Mesodermal cell (in vitro differentiated cells): ENCODE measurements around the gene SMG6.

Experiments used
- H3K27ac ChIP-seq: 2 replicates; pipeline ENCODE4 v1.7.0; 2013; ENCODE audit warnings: mild to moderate bottlenecking, low read depth, low read length, moderate library complexity; ENCODE audit not compliant: severe bottlenecking
- H3K36me3 ChIP-seq: 2 replicates; pipeline ENCODE4 v1.7.1; 2013; ENCODE audit warnings: mild to moderate bottlenecking, low read length, moderate library complexity; ENCODE audit not compliant: control insufficient read depth, insufficient read depth
- H3K4me1 ChIP-seq: one replicate; pipeline ENCODE4 v1.7.1; 2013; ENCODE audit warnings: mild to moderate bottlenecking, low read length; ENCODE audit not compliant: insufficient read depth, control insufficient read depth, poor library complexity, severe bottlenecking
- H3K4me3 ChIP-seq: 2 replicates; pipeline ENCODE4 v1.7.0; 2013; ENCODE audit warnings: low read length, control low read depth, mild to moderate bottlenecking; ENCODE audit not compliant: insufficient read depth, poor library complexity, severe bottlenecking; ENCODE audit errors: extremely low read depth
- H3K9me3 ChIP-seq: 2 replicates; pipeline ENCODE4 v1.7.1; 2013; ENCODE audit warnings: mild to moderate bottlenecking, low read length, moderate library complexity; ENCODE audit not compliant: control insufficient read depth
- WGBS, 2 experiments: methylation state at CpG; one replicate each; pipeline ENCODE4 v1.1.5; 2013; ENCODE audit warnings: missing lambda C conversion rate in 2 of 2; ENCODE audit not compliant: insufficient coverage in 2 of 2; 5-methylcytosine and 5-hydroxymethylcytosine counted together

SMG6 gene

DNA sequence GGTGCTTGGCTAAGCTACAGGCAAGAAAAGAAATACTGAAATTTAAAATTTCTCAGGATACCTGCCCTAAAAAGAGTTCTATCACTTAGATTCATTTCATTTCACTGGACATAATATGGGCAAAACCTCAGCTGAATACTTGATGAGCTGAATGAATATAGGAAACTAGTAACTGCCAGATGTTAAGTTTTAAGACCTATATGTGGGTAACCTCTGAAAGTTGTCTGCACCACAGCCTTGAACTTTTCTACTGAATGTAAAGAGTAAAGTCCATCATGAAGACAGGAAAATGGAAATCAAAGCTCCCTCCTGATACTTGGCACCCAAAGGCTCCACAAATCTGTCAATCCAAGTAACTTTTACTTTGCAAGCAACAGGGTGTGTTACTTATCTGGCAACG, 197.9 kb downstream of the SMG6 start:
- H3K4me3 ChIP-seq = no peak overlapping the region
- H3K4me1 ChIP-seq = peaks cover 10% of the 10 kb centered on the region
- no peak overlapping the region for H3K27ac ChIP-seq
- no CpG with 5 or more reads among the region's 1 CpG for WGBS, 2 experiments
- no peaks in the 10 kb centered on the region for H3K9me3 ChIP-seq
- H3K36me3 ChIP-seq = peaks cover 5% of the 10 kb centered on the region

DNA sequence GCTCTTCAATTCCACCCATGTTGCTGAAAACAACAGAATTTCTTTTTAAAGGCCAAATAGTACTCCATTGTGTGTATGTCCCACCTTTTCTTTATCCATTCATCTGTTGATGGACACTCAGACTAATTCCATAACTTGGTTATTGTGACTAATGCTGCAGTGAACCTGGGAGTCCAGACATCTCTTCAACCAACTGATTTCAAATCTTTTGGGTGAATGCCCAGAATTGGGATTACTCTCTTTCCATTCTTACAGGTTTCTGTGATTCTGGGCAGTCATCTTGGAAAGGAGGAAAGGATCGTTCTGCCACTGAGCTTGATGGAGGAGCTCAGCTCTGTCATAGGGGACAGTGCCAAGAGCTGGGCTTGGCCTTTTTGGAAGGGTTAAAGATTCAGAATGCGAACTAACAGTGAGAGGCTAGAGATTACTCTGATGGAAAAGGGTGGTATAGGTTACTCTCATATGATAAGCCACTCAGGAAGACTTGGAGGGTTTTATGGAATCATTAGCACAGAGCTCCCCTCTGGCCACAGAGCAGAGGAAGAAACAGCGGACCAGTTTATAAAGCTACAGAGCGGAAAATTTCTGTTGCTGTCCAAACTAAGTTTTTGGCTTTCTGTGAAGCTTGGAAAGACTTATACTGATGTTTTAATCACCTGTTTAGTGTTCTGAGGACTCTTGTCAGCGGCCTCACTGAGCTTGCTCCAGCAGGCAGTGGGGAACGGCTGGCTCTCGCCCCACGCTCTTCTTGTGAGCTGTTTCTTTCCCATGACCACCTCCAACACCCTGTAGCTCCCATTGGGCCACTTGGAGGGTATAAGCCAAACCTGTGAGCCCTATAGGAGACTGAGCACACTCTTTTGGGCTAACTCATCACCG, 200.4 kb downstream of the SMG6 start:
- H3K4me3 ChIP-seq = no peak overlapping the region
- no peak overlapping the region for H3K27ac ChIP-seq
- peaks cover 10% of the 10 kb centered on the region for H3K4me1 ChIP-seq
- H3K9me3 ChIP-seq = no peaks in the 10 kb centered on the region
- H3K36me3 ChIP-seq = peaks cover 5% of the 10 kb centered on the region
- WGBS, 2 experiments = 98 to 99% methylated on average over 8 to 9 of the region's 9 CpGs

DNA sequence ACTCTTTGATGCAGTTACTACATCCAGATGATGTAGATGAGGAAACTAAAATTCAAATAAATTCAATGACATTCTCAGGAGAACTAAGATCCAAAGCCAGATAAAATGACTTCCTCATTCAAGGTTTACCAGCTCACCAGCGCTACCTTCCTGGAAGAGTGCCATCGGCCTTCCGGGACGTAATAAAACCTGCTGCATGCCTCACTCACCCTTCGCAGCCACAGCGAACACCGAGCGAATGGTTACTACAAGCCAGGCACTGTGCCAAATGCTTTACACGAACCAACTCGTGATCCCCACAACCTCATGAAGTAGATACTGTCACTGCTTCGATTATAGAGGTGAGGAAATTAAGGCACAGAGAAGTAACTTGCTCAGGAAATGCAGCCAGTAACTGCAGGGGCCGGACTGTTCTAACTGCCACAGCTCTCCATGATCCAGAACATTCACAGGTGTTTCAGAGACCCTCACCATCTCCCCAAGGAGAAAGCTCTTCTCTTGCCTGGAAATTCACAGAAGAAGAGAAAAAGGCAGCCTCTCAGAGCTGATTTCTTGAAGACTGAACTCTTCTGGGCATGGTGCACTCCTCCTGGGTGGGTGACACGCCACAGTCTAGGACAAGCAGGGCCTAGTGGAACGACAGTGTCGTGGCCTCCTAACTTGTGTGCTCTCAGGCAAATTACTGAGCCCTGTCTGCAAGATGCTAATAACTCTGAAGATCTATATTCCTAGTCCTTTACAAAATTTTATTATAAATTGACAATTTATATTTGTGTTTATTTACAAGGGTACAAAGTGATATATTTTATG, 201.9 kb downstream of the SMG6 start:
- peaks cover 5% of the 10 kb centered on the region for H3K36me3 ChIP-seq
- no peak overlapping the region for H3K27ac ChIP-seq
- no peaks in the 10 kb centered on the region for H3K9me3 ChIP-seq
- H3K4me1 ChIP-seq = peaks cover 9% of the 10 kb centered on the region
- WGBS, 2 experiments = 90 to 93% methylated on average over 14 to 15 of the region's 15 CpGs
- H3K4me3 ChIP-seq = no peak overlapping the region

DNA sequence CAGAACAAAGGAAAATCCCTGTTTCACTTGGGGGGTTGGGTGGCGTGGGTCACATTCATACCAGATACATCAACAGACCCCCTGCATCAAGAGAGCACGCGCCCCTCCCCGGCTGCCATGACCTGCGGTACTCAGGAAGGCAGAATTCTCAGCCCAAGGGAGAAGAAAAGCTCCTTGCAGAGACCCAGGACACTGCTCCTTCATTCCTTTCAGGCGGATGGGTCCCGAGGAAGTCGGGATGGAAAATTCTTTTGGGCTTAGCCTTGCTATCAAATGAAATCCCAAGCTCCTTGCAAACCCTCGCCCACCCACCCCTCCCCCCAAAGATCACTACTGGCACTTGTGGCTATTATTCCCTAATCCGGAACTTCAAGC, 208.1 kb downstream of the SMG6 start:
- Histone ChIP-seq H3K4me1 (peaks cover 15% of the 10 kb centered on the region), H3K9me3 (no peaks in the 10 kb centered on the region), H3K36me3 (peaks cover 7% of the 10 kb centered on the region), H3K27ac (peak overlapping the region; percentile 59), H3K4me3 (no peak overlapping the region)
- WGBS, 2 experiments = 73 to 81% methylated on average over 9 of the region's 10 CpGs

DNA sequence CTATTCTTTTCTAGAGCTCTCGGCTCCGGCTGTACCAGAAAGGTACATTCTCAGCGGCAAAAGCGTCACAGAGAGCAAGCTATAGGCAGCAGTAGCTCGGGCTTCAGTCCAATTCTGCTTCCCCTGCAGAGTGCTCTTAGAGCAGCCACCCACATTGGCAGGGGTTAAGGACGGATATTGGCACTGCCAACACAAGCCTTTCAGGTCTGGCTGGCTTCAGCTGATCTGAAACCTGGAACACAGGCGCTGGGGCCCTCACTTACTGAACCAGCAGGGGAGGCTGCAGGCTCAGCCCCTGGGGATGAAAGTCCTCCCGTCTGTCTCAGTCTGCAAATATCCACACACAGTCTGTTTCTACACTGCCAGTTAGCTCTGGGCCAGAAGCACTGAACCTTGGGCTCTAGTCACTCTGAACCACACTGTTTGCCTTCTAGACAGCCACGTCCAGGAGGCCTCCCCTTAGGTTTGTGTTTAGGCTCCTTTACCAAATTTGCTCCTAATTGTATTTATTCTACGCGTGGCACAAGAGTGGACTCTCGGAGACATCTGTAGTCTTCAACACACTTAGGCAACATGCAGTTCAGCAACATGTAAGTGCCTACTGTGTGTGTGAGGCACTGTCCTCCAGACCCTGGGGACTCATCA, 208.6 kb downstream of the SMG6 start:
- no peak overlapping the region for H3K4me3 ChIP-seq
- H3K9me3 ChIP-seq = no peaks in the 10 kb centered on the region
- H3K4me1 ChIP-seq = peaks cover 18% of the 10 kb centered on the region
- whole genome bisulfite sequencing, 2 experiments = 88 to 89% methylated on average over 8 to 12 of the region's 12 CpGs
- H3K27ac ChIP-seq = peak overlapping the region; percentile 59
- peaks cover 7% of the 10 kb centered on the region for H3K36me3 ChIP-seq

DNA sequence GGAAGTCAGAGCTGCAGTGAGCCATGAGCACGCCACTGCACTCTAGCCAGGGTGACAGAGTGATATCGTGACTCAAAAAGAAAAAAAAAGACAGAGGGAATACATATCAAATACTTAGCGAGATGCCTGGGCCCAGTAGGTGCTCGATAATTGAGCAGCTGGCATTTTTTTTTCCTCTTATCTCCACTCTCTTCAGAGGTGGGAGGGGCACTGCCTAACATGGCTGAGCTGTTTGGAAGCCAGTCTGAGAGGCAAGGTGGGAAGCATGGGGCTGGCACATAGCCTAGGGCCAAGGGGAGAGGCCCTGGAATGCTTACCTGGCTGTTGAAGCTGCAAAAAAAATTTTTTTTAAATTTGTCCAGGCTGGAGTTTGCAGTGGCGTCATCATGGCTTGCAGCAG, 210.2 kb downstream of the SMG6 start:
- no peak overlapping the region for H3K4me3 ChIP-seq
- H3K9me3 ChIP-seq = no peaks in the 10 kb centered on the region
- H3K27ac ChIP-seq = no peak overlapping the region
- WGBS, 2 experiments = 86 to 90% methylated on average over 2 to 4 of the region's 5 CpGs
- H3K4me1 ChIP-seq = peaks cover 31% of the 10 kb centered on the region
- H3K36me3 ChIP-seq = peaks cover 7% of the 10 kb centered on the region

DNA sequence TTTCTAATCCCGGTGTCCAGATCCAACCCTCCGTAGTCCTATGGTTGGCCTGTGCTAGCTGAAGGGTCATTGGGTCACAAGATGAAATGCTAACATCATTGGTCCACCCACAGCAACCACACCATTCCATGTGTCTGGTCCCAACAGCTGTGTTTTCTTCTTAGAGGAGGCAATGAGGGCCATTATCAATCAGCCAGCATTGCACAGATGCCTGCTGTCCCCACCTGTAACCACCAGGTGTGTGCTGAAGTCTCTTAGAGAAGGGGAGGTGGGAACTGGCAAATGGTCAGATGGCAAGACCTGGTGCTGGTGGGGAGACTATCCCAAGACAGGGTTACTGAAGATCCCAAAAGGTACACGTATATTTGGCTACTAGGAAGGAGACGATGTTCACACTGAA, 211.3 kb downstream of the SMG6 start:
- Histone ChIP-seq H3K4me1 (peaks cover 39% of the 10 kb centered on the region), H3K36me3 (peaks cover 13% of the 10 kb centered on the region), H3K9me3 (no peaks in the 10 kb centered on the region), H3K27ac (no peak overlapping the region), H3K4me3 (no peak overlapping the region)
- WGBS, 2 experiments = 100% methylated on average over 4 of the region's 4 CpGs

DNA sequence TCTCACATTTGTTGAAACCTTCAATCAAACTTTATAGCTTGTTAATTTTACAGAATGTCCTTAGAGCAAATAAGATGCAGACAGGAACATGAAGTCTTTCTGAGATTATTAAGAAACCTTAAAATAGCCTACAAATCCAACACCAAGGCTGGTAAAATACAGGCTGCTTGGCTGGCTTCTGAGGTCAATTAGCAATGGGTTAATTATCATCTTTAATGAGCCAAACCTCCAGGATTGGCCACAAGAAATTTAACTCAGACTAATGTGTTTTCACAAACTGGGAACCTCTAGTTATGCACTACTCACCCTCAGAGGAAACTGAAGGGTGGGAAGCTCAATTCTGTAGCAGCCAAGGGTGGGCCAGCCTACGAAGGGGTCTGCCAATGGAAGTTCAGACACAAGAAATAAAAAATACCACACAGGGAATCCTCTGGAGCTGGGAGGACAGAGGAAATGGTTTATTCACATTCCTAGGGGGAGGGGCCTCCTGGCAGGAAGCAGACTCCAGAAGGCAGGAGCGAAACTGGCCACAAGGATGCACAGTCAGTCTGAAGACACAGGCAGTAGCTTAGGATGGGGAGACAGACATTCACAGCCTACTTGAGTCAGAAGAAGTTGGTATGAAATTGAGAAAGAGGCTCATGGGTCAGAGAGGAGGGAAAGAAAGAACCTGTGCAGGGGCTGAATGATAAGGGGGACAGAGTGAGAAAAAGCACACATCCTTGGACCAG, 212.6 kb downstream of the SMG6 start:
- Histone ChIP-seq H3K9me3 (no peaks in the 10 kb centered on the region), H3K4me1 (peaks cover 40% of the 10 kb centered on the region), H3K27ac (peak overlapping the region; percentile 73), H3K36me3 (peaks cover 13% of the 10 kb centered on the region), H3K4me3 (no peak overlapping the region)
- 41 to 50% methylated on average over 1 of the region's 2 CpGs for WGBS, 2 experiments

DNA sequence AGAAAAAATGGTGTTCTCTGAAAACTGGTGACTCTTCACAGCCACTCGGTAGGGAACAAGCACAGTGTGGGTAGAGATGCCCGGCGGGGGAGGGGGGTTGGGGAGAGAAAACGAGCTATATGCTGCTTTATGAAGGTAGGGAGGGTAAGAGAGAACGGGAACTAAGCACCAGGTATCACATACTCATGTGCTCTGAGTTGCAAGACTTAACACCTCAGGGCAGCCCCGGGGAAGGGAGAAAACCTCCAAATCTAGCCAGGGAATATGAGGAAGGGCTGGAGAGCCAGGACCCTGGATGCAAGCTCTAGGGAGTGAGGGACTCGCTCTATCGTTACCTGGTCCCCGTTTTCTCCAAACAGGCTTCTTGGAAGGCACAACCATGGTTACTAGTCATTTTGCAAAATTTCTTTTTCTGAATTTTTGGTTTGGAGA, 213.4 kb downstream of the SMG6 start:
- H3K27ac ChIP-seq = peak overlapping the region; percentile 73

DNA sequence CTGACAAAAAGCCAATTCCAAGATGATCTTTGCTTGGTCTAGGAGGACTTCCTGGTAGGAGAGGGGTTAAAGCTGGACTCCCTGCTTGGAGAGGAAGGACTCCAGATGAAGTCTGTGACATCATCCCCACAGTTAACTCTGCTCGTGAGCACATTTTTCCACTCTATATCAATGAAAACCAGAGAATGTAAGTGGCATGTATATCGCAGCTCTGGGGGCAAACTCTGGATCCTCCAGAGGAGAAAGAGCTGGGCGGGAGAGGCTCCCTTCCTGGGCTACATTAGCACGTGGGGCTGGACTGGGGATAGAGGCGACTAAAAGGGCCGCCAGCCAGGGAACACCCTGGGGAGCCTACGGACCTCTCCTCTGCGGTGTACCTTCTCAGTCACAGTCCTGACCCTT, 214.6 kb downstream of the SMG6 start:
- Histone ChIP-seq H3K4me1 (peaks cover 54% of the 10 kb centered on the region), H3K4me3 (no peak overlapping the region), H3K9me3 (no peaks in the 10 kb centered on the region), H3K27ac (peak overlapping the region; percentile 54), H3K36me3 (peaks cover 13% of the 10 kb centered on the region)
- 77 to 79% methylated on average over 6 to 7 of the region's 8 CpGs for WGBS, 2 experiments

More for the DNA sequence above, 213.4 kb downstream of the SMG6 start:
- Histone ChIP-seq H3K4me1 (peaks cover 44% of the 10 kb centered on the region), H3K4me3 (no peak overlapping the region), H3K9me3 (no peaks in the 10 kb centered on the region), H3K36me3 (peaks cover 13% of the 10 kb centered on the region)
- WGBS, 2 experiments = 74 to 89% methylated on average over 3 to 5 of the region's 9 CpGs
